Astrocyte of the cerebellum (primary cell): Measurements from ENCODE around the gene IRAG1.

Source experiments
- DNase-seq: peaks from one replicate; pipeline ENCODE4 v3.0.0-alpha.2; 2011; ENCODE audit warnings: low read depth
- H3K4me3 ChIP-seq: 2 replicates; pipeline ENCODE4 v1.5.1; 2011; ENCODE audit warnings: mild to moderate bottlenecking, low read depth, low read length, moderate library complexity
- in situ Hi-C: cut with HindIII; loops from 2 replicates; pipeline ENCODE4 v1.10.0; 2017; ENCODE audit warnings: low sequenced_read_pairs
- TF ChIP-seq, protein P1 (sequence below): IDR thresholded peaks from 2 replicates; pipeline ENCODE4 v1.5.1; 2012; ENCODE audit warnings: low read length, low read depth, moderate library complexity, mild to moderate bottlenecking; ENCODE audit errors: missing control alignments

The IRAG1 gene

GRCh38 chr11:10663365-10663764, 30.2 kb downstream of the IRAG1 start:
- H3K4me3 ChIP-seq, result no peak overlapping the region
- no peak for DNase-seq
- TF ChIP-seq, protein P1, sequence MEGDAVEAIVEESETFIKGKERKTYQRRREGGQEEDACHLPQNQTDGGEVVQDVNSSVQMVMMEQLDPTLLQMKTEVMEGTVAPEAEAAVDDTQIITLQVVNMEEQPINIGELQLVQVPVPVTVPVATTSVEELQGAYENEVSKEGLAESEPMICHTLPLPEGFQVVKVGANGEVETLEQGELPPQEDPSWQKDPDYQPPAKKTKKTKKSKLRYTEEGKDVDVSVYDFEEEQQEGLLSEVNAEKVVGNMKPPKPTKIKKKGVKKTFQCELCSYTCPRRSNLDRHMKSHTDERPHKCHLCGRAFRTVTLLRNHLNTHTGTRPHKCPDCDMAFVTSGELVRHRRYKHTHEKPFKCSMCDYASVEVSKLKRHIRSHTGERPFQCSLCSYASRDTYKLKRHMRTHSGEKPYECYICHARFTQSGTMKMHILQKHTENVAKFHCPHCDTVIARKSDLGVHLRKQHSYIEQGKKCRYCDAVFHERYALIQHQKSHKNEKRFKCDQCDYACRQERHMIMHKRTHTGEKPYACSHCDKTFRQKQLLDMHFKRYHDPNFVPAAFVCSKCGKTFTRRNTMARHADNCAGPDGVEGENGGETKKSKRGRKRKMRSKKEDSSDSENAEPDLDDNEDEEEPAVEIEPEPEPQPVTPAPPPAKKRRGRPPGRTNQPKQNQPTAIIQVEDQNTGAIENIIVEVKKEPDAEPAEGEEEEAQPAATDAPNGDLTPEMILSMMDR, result no peak
- in situ Hi-C loops, result no loop called here

GRCh38 chr11:10660323-10660722, 33.2 kb downstream of the IRAG1 start:
- in situ Hi-C loops, result no loop called here
- no peak overlapping the region for H3K4me3 ChIP-seq
- DNase-seq, result no peak
- TF ChIP-seq, protein P1, result no peak

DNA sequence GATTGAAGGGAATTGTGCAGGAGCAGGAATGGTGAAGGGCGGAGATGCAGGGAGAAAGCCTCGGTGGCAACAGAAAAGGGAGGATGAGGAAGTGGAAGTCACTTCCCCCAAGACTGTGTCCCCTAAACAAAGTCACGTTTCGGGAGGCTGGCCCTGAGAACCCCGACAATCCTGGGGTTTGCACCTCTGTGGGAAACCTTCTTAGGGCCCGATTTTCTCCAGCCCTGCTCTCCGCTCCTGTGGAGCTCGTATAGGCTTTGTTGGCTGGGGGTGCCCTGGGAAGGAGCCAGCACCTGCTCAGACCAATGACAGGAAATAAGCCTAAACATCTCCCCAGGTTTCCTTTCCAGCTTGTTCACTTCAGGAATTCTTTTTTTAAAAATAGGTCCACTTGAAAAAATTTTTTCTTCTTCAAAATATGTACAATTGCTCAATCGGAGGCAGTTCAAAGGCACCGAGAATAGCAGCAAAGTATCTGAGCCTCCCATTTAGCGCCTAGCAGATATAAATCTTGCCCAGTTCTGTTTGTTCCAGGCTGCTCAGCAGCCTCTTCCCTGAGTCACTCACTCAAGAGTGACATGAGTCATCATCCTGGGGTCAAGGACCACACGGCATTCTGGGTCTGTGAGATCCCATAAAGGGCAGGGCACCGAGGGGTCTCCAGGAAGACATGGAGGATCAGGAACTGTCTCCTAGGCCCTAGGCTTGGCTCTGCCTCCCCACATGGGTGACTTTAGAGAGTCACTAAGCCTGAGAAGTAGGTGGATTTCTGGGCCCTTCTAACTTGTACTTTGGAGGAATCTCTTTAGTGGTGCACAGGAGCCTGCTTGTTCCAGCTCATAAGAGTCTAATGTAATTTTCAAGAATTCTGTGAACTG, 34.0 kb downstream of the IRAG1 start:
- peak; percentile 42 for DNase-seq
- in situ Hi-C loops, result no loop called here

DNA sequence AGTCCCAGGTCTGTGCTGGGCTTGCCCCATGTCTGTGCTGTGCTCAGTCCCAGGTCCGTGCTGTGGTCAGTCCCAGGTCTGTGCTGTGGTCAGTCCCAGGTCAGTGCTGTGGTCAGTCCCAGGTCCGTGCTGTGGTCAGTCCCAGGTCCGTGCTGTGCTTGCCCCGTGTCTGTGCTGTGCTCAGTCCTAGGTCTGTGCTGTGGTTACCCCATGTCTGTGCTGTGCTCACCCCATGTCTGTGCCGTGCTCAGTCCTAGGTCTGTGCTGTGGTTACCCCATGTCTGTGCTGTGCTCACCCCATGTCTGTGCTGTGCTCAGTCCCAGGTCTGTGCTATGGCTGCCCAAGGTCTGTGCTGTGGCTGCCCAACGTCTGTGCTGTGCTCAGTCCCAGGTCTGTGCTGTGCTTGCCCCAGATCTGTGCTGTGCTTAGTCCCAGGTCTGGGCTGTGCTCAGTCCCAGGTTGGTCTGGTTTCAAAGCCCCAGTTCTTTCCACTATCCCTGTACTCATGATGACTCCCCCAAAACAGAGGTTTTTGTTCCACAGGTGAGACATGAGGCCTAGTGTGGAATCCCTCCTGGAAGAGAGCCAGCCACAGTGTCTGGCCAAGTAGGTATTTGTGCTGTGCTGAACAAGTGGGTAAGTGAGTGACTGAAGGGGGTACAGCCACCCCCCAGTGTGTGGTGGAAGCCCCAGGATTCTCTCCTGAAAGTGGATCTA, 34.8 kb downstream of the IRAG1 start:
- TF ChIP-seq, protein P1, result no peak
- no peak overlapping the region for H3K4me3 ChIP-seq
- in situ Hi-C loops, result no loop called here
- no peak for DNase-seq

More for the DNA sequence above, 34.0 kb downstream of the IRAG1 start:
- no peak overlapping the region for H3K4me3 ChIP-seq
- TF ChIP-seq, protein P1, result no peak

DNA sequence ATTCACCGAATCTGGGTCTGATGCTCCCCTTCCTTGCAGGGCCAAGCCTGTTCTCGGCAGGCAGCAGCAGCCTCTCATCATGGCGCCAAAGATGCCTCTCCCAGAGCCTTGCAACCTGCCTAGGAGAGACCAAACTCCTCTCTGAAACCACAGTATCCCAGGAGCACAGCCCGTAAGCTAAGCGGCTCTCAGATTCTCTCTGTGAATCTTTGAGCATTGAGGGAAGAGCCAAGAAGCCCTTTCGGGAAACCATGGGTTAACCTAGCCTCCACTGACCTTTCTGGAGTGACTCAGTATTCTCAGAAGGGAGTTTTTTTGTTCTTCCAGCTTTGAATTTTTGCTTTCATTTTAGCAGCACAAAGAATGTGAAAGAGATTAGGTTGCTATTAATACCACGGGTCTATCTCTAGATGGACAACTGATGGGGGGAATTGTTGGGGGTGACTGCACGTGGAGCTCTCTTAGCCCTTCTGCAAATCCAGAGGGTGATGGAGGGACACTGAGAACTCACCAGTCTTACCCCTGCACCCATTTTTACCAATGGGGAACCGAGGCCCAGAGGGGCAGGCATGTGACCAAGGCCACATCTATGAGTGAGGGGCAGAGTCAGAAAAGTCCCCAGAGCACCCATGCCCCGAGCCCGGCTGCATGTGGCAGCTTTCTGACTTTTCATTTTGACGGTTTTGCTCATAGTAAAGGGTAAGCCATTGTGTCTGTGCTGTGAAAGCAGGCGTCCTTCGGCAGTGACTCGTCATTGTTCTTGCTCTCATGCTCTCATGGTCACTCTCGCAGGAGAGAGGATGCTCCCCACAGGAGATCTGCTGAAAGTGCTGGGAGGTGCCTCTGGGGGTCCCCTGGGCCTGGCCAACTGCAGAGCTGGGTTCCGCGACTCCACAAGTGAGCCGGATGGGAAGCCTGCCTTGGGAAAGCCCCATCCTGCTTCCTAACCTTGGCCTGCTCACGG, 36.0 kb downstream of the IRAG1 start:
- in situ Hi-C loops, result no loop called here
- TF ChIP-seq, protein P1, result no peak
- peak; percentile 70 for DNase-seq
- no peak overlapping the region for H3K4me3 ChIP-seq
